Endothelial cell (in vitro differentiated cells): ENCODE measurements around the gene HSPD1. TPM values are rescaled to one million over a fixed set of nuclear protein-coding genes. Genes with fewer than 3 reads are reported as not detected.
A peak's percentile ranks its signal among the peaks of the same experiment; 100 is the strongest.

ENCODE experiments used
- DNase-seq: peaks from one replicate; pipeline ENCODE4 v3.0.0; 2021; ENCODE audit warnings: low spot score
- H3K27ac Mint-ChIP-seq: one replicate; pipeline ENCODE4 v1.8.0; 2021; ENCODE audit warnings: mixed read lengths, inconsistent platforms; ENCODE audit not compliant: unreplicated experiment
- H3K27me3 Mint-ChIP-seq: one replicate; pipeline ENCODE4 v1.8.0; 2021; ENCODE audit warnings: mild to moderate bottlenecking, moderate library complexity, mixed read lengths, inconsistent platforms; ENCODE audit not compliant: unreplicated experiment
- H3K36me3 Mint-ChIP-seq: one replicate; pipeline ENCODE4 v1.8.0; 2021; ENCODE audit warnings: mild to moderate bottlenecking, low read depth, mixed read lengths, inconsistent platforms; ENCODE audit not compliant: unreplicated experiment
- H3K4me1 Mint-ChIP-seq: one replicate; pipeline ENCODE4 v1.8.0; 2021; ENCODE audit warnings: mild to moderate bottlenecking, mixed read lengths, inconsistent platforms; ENCODE audit not compliant: unreplicated experiment
- H3K4me3 Mint-ChIP-seq: one replicate; pipeline ENCODE4 v1.8.0; 2021; ENCODE audit warnings: mild to moderate bottlenecking, mixed read lengths, inconsistent platforms; ENCODE audit not compliant: unreplicated experiment
- H3K9me3 Mint-ChIP-seq: one replicate; pipeline ENCODE4 v1.8.0; 2021; ENCODE audit warnings: mixed read lengths, inconsistent platforms; ENCODE audit not compliant: unreplicated experiment
- CTCF ChIP-seq: fragments of 200-600 bp; sonication (generic); IDR thresholded peaks from one replicate; pipeline ENCODE4 v1.5.0; 2021; ENCODE audit warnings: antibody characterized with exemption; ENCODE audit not compliant: unreplicated experiment
- long read RNA-seq: library from polyadenylated mRNA; unstranded; transcript quantifications from one replicate; pipeline ENCODE4 v2.0.0, GENCODE V29; 2020; ENCODE audit not compliant: unreplicated experiment
- total RNA-seq: library from RNA; stranded (reverse); fragmentation: NEBNext Ultra II Directional; extraction: Animal tissue kit (Norgen Biotek cat#: 25700); gene quantifications from one replicate; pipeline ENCODE4 v1.2.1, GENCODE V29; 2021; ENCODE audit not compliant: unreplicated experiment

HSPD1 gene
- total RNA-seq, result 212 TPM
- long read RNA-seq, transcript HSPD1-202 (12 exons, 2,455 nt), result major isoform, 119 of 293 reads
- long read RNA-seq, partial matches to known transcripts, result 159 of 293 reads
- long read RNA-seq, other reads (novel, unspliced or antisense), result 13 of 293 reads

DNA sequence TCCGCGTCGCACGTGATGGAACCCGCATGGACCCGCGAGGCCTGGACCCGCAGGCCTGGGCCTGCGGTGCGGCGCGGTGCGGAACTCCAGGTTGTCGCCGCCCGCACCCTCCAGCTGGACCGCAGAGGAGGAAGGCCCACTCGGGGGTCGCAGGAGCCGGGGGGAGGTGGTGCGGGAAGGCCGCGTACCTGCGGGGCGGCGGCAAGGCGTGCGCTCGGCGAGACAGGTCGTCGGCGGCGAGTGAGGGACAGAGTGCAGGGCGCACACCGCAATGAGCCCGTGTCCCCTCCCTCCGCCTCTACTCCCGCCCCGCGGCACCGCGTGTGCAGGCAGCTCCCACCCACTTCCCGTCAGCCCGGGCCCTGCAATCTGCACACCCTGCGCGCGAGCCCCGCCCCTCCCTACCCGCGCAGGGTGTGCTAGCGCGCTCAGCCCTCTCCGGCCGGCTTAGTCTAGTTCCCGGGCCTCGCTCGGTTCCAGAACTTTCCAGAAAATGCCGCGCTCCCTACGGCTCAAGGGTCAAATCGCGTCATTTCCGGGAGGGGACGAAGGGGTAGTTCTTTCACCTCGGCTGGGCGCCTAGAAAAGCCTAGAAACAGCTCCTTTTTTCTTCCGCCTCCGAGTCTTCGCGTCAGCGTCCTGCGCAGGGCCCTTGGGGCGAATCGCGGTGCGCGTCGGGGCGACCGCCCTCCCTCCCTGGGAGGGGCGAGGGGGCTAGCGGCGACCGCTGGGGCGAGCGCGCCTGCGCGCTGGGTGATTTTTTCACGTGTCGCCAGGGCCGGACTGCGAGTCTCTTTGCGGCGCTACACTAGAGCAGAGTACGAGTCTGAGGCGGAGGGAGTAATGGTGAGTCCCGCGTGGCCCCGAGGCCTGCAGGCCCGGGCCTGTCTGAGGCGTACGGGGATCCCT, at the start of gene HSPD1, which contains the start of gene HSPE1:
TSS of gene HSPD1 (minus strand) at position 247 of the 909 bp plus-strand sequence. CDS start 992 bp downstream, outside the sequence.
TSS of gene HSPE1 (plus strand) at position 786 of the 909 bp plus-strand sequence. CDS start at position 844, 58 bp downstream.
- peak within 1 kb of the TSS; percentile 97 for H3K4me3 Mint-ChIP-seq
- peaks cover 21% of the 10 kb centered on the region for H3K36me3 Mint-ChIP-seq
- H3K27ac Mint-ChIP-seq, result peak within 1 kb of the TSS; percentile 89
- H3K27me3 Mint-ChIP-seq, result peaks cover 9% of the 10 kb centered on the region
- peaks cover 29% of the 10 kb centered on the region for H3K4me1 Mint-ChIP-seq
- peak; percentile 96 for DNase-seq
- TF ChIP-seq CTCF, result no peak
- no peaks in the 10 kb centered on the region for H3K9me3 Mint-ChIP-seq

GRCh38 chr2:197548582-197548981, 48.9 kb upstream of the HSPD1 start:
- Mint-ChIP-seq H3K36me3 (peaks cover 22% of the 10 kb centered on the region), H3K4me1 (peaks cover 10% of the 10 kb centered on the region), H3K9me3 (no peaks in the 10 kb centered on the region), H3K27ac (no peak overlapping the region), H3K27me3 (no peaks in the 10 kb centered on the region), H3K4me3 (no peak overlapping the region)
- DNase-seq, result no peak
- no peak for TF ChIP-seq CTCF

- peaks cover 10% of the 10 kb centered on the region for H3K4me1 Mint-ChIP-seq
- H3K27ac Mint-ChIP-seq, result peak overlapping the region; percentile 58
- no peak overlapping the region for H3K4me3 Mint-ChIP-seq
- H3K36me3 Mint-ChIP-seq, result peaks cover 28% of the 10 kb centered on the region
- H3K9me3 Mint-ChIP-seq, result no peaks in the 10 kb centered on the region
- no peak for TF ChIP-seq CTCF
- no peak for DNase-seq
- H3K27me3 Mint-ChIP-seq, result no peaks in the 10 kb centered on the region
Measured at GRCh38 chr2:197547163-197547900, 47.7 kb upstream of the HSPD1 start.

DNA sequence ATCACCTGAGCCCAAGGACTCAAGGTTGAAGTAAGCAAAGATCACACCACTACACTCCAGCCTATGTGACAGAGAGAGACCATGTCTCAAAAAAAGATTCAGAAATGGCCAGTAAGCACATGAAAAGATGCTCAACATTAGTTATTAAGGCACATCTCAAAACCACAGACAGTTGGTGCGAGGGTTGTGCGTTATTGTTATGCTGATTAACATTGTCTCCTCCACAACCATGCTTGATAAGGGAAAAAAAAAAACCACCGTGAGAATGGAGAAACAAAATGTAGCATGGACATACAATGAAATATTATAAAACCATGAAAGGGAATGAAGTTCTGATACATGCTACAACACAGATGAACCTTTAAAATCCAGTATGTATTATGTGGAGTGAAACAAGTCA, 43.6 kb upstream of the HSPD1 start:
- Mint-ChIP-seq H3K4me1 (peaks cover 10% of the 10 kb centered on the region), H3K27ac (no peak overlapping the region), H3K9me3 (no peaks in the 10 kb centered on the region), H3K27me3 (no peaks in the 10 kb centered on the region), H3K4me3 (no peak overlapping the region), H3K36me3 (peaks cover 33% of the 10 kb centered on the region)
- TF ChIP-seq CTCF, result no peak
- no peak for DNase-seq
